HG03432 (cell line): ENCODE measurements around the gene ZBTB7C.

Experiments used
- ATAC-seq: cut with Tn5 transposase; IDR thresholded peaks from one replicate; pipeline ENCODE4 v1.9.1; 2021; ENCODE audit warnings: mild to moderate bottlenecking, moderate library complexity; ENCODE audit not compliant: unreplicated experiment

Gene ZBTB7C

GRCh38 chr18:48129621-48130082, 279.5 kb downstream of the ZBTB7C start:
- no peak for ATAC-seq

- no peak for ATAC-seq
These were observed 281.6 kb downstream of the ZBTB7C start for GRCh38 chr18:48127606-48128005.

- no peak for ATAC-seq
These were observed 282.9 kb downstream of the ZBTB7C start for GRCh38 chr18:48126240-48126639.

GRCh38 chr18:48125724-48126123, 283.5 kb downstream of the ZBTB7C start:
- no peak for ATAC-seq

GRCh38 chr18:48124857-48125626, 284.1 kb downstream of the ZBTB7C start:
- ATAC-seq, result peak; percentile 86

GRCh38 chr18:48123941-48124340, 285.2 kb downstream of the ZBTB7C start:
- no peak for ATAC-seq

GRCh38 chr18:48123324-48123723, 285.9 kb downstream of the ZBTB7C start:
- no peak for ATAC-seq

- no peak for ATAC-seq
These were observed 286.4 kb downstream of the ZBTB7C start for GRCh38 chr18:48122816-48123215.

- no peak for ATAC-seq
These were observed 286.8 kb downstream of the ZBTB7C start for GRCh38 chr18:48122376-48122775.

- no peak for ATAC-seq
These were observed 287.4 kb downstream of the ZBTB7C start for GRCh38 chr18:48121752-48122151.

GRCh38 chr18:48119204-48119603, 290.0 kb downstream of the ZBTB7C start:
- ATAC-seq, result no peak

GRCh38 chr18:48116873-48117630, 292.1 kb downstream of the ZBTB7C start:
- ATAC-seq, result no peak

- no peak for ATAC-seq
These were observed 293.2 kb downstream of the ZBTB7C start for GRCh38 chr18:48116017-48116416.

GRCh38 chr18:48113691-48114090, 295.5 kb downstream of the ZBTB7C start:
- ATAC-seq, result no peak

- ATAC-seq, result no peak
These were observed 297.6 kb downstream of the ZBTB7C start for GRCh38 chr18:48111587-48111986.

GRCh38 chr18:48110797-48111196, 298.4 kb downstream of the ZBTB7C start:
- no peak for ATAC-seq

- ATAC-seq, result no peak
These were observed 299.2 kb downstream of the ZBTB7C start for GRCh38 chr18:48109961-48110493.

- no peak for ATAC-seq
These were observed 301.0 kb downstream of the ZBTB7C start for GRCh38 chr18:48108136-48108535.

GRCh38 chr18:48106976-48107781, 302.0 kb downstream of the ZBTB7C start:
- no peak for ATAC-seq

GRCh38 chr18:48106498-48106897, 302.7 kb downstream of the ZBTB7C start:
- ATAC-seq, result no peak

GRCh38 chr18:48105317-48105716, 303.9 kb downstream of the ZBTB7C start:
- no peak for ATAC-seq
